ENCODE results near the gene PSMD11. TPM values are rescaled to one million over a fixed set of nuclear protein-coding genes. Genes with fewer than 3 reads are reported as not detected.
A peak's percentile ranks its signal among the peaks of the same experiment; 100 is the strongest.
"Not testable (repeated sequence)": the region's sequence is repeated elsewhere in the genome, so short reads cannot be mapped to it uniquely, and the experiment has no call there.

The PSMD11 gene
- total RNA-seq, 1 experiment from 2014 or later = 110 TPM

- DNase-seq (ENCODE audit: low spot score) = no peak
Measured at GRCh38 chr17:32510466-32510865, 66.2 kb downstream of the PSMD11 start.

GRCh38 chr17:32512328-32512727, 68.0 kb downstream of the PSMD11 start:
- no peak for DNase-seq (ENCODE audit: low spot score)

GRCh38 chr17:32513579-32513978, 69.3 kb downstream of the PSMD11 start:
- DNase-seq (ENCODE audit: low spot score) = no peak

- DNase-seq (ENCODE audit: low spot score) = no peak
Measured at GRCh38 chr17:32514606-32515005, 70.3 kb downstream of the PSMD11 start.

GRCh38 chr17:32515677-32516383, 71.5 kb downstream of the PSMD11 start:
- no peak for DNase-seq (ENCODE audit: low spot score)

GRCh38 chr17:32516450-32516849, 72.1 kb downstream of the PSMD11 start:
- DNase-seq (ENCODE audit: low spot score) = no peak

GRCh38 chr17:32516940-32517701, 72.8 kb downstream of the PSMD11 start:
- DNase-seq (ENCODE audit: low spot score) = no peak

- DNase-seq (ENCODE audit: low spot score) = no peak
Measured at GRCh38 chr17:32517982-32518381, 73.7 kb downstream of the PSMD11 start.

GRCh38 chr17:32518646-32519227, 74.4 kb downstream of the PSMD11 start:
- DNase-seq (ENCODE audit: low spot score) = no peak

GRCh38 chr17:32519228-32520103, 75.2 kb downstream of the PSMD11 start:
- DNase-seq (ENCODE audit: low spot score) = peak; percentile 63

- DNase-seq (ENCODE audit: low spot score) = peak; percentile 24
Measured at GRCh38 chr17:32520104-32520701, 75.9 kb downstream of the PSMD11 start.

- no peak for DNase-seq (ENCODE audit: low spot score)
Measured at GRCh38 chr17:32520737-32521404, 76.6 kb downstream of the PSMD11 start.

- no peak for DNase-seq (ENCODE audit: low spot score)
Measured at GRCh38 chr17:32523017-32523680, 78.8 kb downstream of the PSMD11 start.

- no peak for DNase-seq (ENCODE audit: low spot score)
Measured at GRCh38 chr17:32523827-32524552, 79.7 kb downstream of the PSMD11 start.

GRCh38 chr17:32524553-32524880, 80.2 kb downstream of the PSMD11 start:
- not testable (repeated sequence) for DNase-seq (ENCODE audit: low spot score)

- no peak for DNase-seq (ENCODE audit: low spot score)
Measured at GRCh38 chr17:32525122-32525521, 80.8 kb downstream of the PSMD11 start.

GRCh38 chr17:32527146-32527545, 82.8 kb downstream of the PSMD11 start:
- no peak for DNase-seq (ENCODE audit: low spot score)

- DNase-seq (ENCODE audit: low spot score) = no peak
Measured at GRCh38 chr17:32528825-32529224, 84.5 kb downstream of the PSMD11 start.

- no peak for DNase-seq (ENCODE audit: low spot score)
Measured at GRCh38 chr17:32529604-32530003, 85.3 kb downstream of the PSMD11 start.
